ENCODE results near the gene SCD5.

Gene SCD5

GRCh38 chr4:82718162-82718940 is 80.2 kb downstream of the SCD5 start:
- no peak overlapping the region for H3K27ac ChIP-seq
- no peak for TF ChIP-seq CTCF (IDR thresholded peaks at IDR 0.05)
- no peak for TF ChIP-seq ZFX (IDR thresholded peaks at IDR 0.05; ENCODE audit: borderline replicate concordance)

GRCh38 chr4:82715731-82716617 is 82.6 kb downstream of the SCD5 start:
- TF ChIP-seq ZFX (IDR thresholded peaks at IDR 0.05; ENCODE audit: borderline replicate concordance), result no peak
- TF ChIP-seq CTCF (IDR thresholded peaks at IDR 0.05), result no peak

GRCh38 chr4:82713856-82714255 is 84.7 kb downstream of the SCD5 start:
- TF ChIP-seq CTCF (IDR thresholded peaks at IDR 0.05), result no peak
- TF ChIP-seq ZFX (IDR thresholded peaks at IDR 0.05; ENCODE audit: borderline replicate concordance), result no peak
- no peak overlapping the region for H3K27ac ChIP-seq

More at GRCh38 chr4:82715731-82716617, 82.6 kb downstream of the SCD5 start:
- H3K27ac ChIP-seq, result no peak overlapping the region

GRCh38 chr4:82712561-82712960 is 86.0 kb downstream of the SCD5 start:
- no peak overlapping the region for H3K27ac ChIP-seq
- TF ChIP-seq ZFX (IDR thresholded peaks at IDR 0.05; ENCODE audit: borderline replicate concordance) (no peak), CTCF (IDR thresholded peaks at IDR 0.05) (no peak)

GRCh38 chr4:82711158-82711785 is 87.3 kb downstream of the SCD5 start:
- no peak overlapping the region for H3K27ac ChIP-seq
- TF ChIP-seq CTCF (IDR thresholded peaks at IDR 0.05) (no peak), ZFX (IDR thresholded peaks at IDR 0.05; ENCODE audit: borderline replicate concordance) (no peak)

- TF ChIP-seq ZFX (IDR thresholded peaks at IDR 0.05; ENCODE audit: borderline replicate concordance) (no peak), CTCF (IDR thresholded peaks at IDR 0.05) (no peak)
- H3K27ac ChIP-seq, result no peak overlapping the region
These were observed 88.2 kb downstream of the SCD5 start for GRCh38 chr4:82710197-82710929.

Data from 22Rv1 (cell line).